SK-N-MC (cell line): ENCODE measurements around the gene SERPINA9.

ENCODE experiments used
- EZH2 ChIP-seq: fragments of 200-600 bp; sonication (generic); IDR thresholded peaks from one replicate; pipeline ENCODE4 v1.6.1; 2017; ENCODE audit warnings: antibody characterized with exemption
- POLR2AphosphoS5 ChIP-seq: IDR thresholded peaks from 2 replicates; pipeline ENCODE4 v1.6.1; 2012; ENCODE audit warnings: mild to moderate bottlenecking, low read depth, low read length, borderline replicate concordance

GRCh38 chr14:94509356-94509755, 33.4 kb upstream of the SERPINA9 start, which contains the start of gene SERPINA12:
- no peak for TF ChIP-seq POLR2AphosphoS5
- no peak for TF ChIP-seq EZH2
